Fibroblast of the aortic adventitia (primary cell): Measurements from ENCODE around the gene EEIG2. TPM values are rescaled to one million over a fixed set of nuclear protein-coding genes. Genes with fewer than 3 reads are reported as not detected.
A peak's percentile ranks its signal among the peaks of the same experiment; 100 is the strongest.

Source experiments
- DNase-seq: peaks from one replicate; pipeline ENCODE4 v3.0.0-alpha.2; 2010; ENCODE audit warnings: low read depth
- H3K4me3 ChIP-seq: 2 replicates; pipeline ENCODE4 v1.5.1; 2011; ENCODE audit warnings: low read depth, mild to moderate bottlenecking, control low read depth, low read length, moderate library complexity
- total RNA-seq: library from RNA; depleted of rRNA; stranded (reverse); fragments of >200 nt; gene quantifications from 2 replicates; pipeline ENCODE4 v1.2.3, GENCODE V29; 2012; ENCODE audit warnings: low replicate concordance
- TF ChIP-seq, protein P1 (sequence below): IDR thresholded peaks from 2 replicates; pipeline ENCODE4 v1.5.1; 2011; ENCODE audit warnings: mild to moderate bottlenecking, low read length, control low read depth, inconsistent platforms; ENCODE audit not compliant: insufficient read depth

The EEIG2 gene
- total RNA-seq, 1 donor, result 37.9 TPM

DNA sequence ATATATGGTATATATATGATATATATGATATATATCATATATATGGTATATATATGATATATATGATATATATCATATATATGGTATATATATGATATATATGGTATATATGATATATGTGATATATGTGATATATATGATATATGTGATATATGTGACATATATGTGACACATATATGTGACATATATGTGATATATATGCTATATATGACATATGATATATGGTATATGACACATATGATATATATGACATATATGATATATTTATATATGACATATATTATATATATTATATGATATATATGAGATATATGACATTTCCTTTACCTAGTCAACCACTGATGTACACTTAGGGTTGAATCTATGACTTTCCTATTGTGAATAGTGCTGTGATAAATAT is 36.1 kb upstream of the EEIG2 start:
- DNase-seq, result no peak
- TF ChIP-seq, protein P1, sequence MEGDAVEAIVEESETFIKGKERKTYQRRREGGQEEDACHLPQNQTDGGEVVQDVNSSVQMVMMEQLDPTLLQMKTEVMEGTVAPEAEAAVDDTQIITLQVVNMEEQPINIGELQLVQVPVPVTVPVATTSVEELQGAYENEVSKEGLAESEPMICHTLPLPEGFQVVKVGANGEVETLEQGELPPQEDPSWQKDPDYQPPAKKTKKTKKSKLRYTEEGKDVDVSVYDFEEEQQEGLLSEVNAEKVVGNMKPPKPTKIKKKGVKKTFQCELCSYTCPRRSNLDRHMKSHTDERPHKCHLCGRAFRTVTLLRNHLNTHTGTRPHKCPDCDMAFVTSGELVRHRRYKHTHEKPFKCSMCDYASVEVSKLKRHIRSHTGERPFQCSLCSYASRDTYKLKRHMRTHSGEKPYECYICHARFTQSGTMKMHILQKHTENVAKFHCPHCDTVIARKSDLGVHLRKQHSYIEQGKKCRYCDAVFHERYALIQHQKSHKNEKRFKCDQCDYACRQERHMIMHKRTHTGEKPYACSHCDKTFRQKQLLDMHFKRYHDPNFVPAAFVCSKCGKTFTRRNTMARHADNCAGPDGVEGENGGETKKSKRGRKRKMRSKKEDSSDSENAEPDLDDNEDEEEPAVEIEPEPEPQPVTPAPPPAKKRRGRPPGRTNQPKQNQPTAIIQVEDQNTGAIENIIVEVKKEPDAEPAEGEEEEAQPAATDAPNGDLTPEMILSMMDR, result no peak
- no peak overlapping the region for H3K4me3 ChIP-seq

GRCh38 chr1:108524676-108525075 is 35.2 kb upstream of the EEIG2 start:
- no peak for DNase-seq
- TF ChIP-seq, protein P1, result no peak
- no peak overlapping the region for H3K4me3 ChIP-seq

- TF ChIP-seq, protein P1, result no peak
- H3K4me3 ChIP-seq, result no peak overlapping the region
- no peak for DNase-seq
Measured at GRCh38 chr1:108527135-108527534, 32.8 kb upstream of the EEIG2 start.

DNA sequence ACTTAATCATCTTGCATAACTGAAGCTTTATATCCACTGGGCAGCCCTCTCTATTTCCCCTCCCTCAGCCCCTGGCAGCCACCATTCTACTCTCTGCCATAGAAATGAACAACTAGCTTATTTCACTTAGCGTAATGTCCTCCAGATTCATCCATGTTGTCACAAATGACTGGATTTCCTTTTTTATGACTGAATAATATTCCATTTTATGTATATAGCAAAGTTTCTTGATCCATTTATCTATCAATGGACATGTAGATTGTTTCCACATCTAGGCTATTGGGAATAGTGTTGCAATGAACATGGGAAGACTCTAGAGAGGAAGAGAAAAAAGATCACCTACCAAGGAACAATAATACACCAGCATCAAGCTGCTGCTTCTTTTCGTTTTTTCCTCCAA is 32.1 kb upstream of the EEIG2 start:
- DNase-seq, result no peak
- TF ChIP-seq, protein P1, result no peak
- no peak overlapping the region for H3K4me3 ChIP-seq

DNA sequence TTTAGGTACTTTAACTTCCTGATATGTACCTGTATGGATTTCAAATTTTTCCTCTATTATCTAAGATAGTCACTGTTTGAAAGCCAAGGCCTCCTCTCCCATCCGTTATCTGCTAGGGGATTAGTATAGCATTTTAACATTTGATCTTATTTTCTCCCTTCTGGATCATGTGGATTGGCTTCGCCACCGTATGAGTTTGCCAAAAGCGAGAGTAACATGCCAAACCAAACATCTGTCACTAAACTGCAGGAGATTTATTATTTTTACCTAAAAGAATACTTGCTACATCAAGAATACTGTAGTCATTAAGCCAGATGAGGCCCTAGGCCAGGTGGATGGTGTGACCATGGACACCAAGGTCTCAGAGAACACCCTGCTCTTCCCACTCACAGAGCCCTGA is 28.5 kb upstream of the EEIG2 start:
- DNase-seq, result peak; percentile 69
- H3K4me3 ChIP-seq, result no peak overlapping the region

GRCh38 chr1:108532730-108533129 is 27.2 kb upstream of the EEIG2 start:
- no peak overlapping the region for H3K4me3 ChIP-seq
- TF ChIP-seq, protein P1, result no peak
- no peak for DNase-seq

More for the DNA sequence above, 28.5 kb upstream of the EEIG2 start:
- TF ChIP-seq, protein P1, result no peak

GRCh38 chr1:108533351-108534083 is 26.4 kb upstream of the EEIG2 start:
- H3K4me3 ChIP-seq, result no peak overlapping the region
- DNase-seq, result no peak

More at GRCh38 chr1:108533351-108534083, 26.4 kb upstream of the EEIG2 start:
- TF ChIP-seq, protein P1, result no peak
